Pons (tissue), 1 donor: ENCODE results near the gene SHROOM3.

Source experiments
- DNase-seq: peaks from one replicate; pipeline ENCODE4 v3.0.0-alpha.2; 2016; ENCODE audit warnings: low spot score

Gene SHROOM3

GRCh38 chr4:76494243-76494642 lies 59.2 kb downstream of the SHROOM3 start:
- DNase-seq = no peak

GRCh38 chr4:76494871-76495590 lies 60.0 kb downstream of the SHROOM3 start:
- DNase-seq = no peak

GRCh38 chr4:76498550-76498949 lies 63.5 kb downstream of the SHROOM3 start:
- DNase-seq = no peak

GRCh38 chr4:76499461-76499860 lies 64.4 kb downstream of the SHROOM3 start:
- DNase-seq = no peak

GRCh38 chr4:76502886-76503285 lies 67.9 kb downstream of the SHROOM3 start:
- DNase-seq = no peak

- DNase-seq = peak; percentile 72
These were observed 69.8 kb downstream of the SHROOM3 start for GRCh38 chr4:76504613-76505465.

- no peak for DNase-seq
These were observed 76.9 kb downstream of the SHROOM3 start for GRCh38 chr4:76511947-76512346.

- no peak for DNase-seq
These were observed 78.5 kb downstream of the SHROOM3 start for GRCh38 chr4:76513482-76513881.

GRCh38 chr4:76514087-76514486 lies 79.1 kb downstream of the SHROOM3 start:
- no peak for DNase-seq

GRCh38 chr4:76515975-76516843 lies 81.2 kb downstream of the SHROOM3 start:
- no peak for DNase-seq

GRCh38 chr4:76518241-76518640 lies 83.2 kb downstream of the SHROOM3 start:
- DNase-seq = no peak

GRCh38 chr4:76523593-76523992 lies 88.6 kb downstream of the SHROOM3 start:
- peak; percentile 24 for DNase-seq

- no peak for DNase-seq
These were observed 90.7 kb downstream of the SHROOM3 start for GRCh38 chr4:76525751-76526150.

- no peak for DNase-seq
These were observed 91.6 kb downstream of the SHROOM3 start for GRCh38 chr4:76526585-76526990.

GRCh38 chr4:76527666-76528065 lies 92.6 kb downstream of the SHROOM3 start:
- DNase-seq = no peak

GRCh38 chr4:76531597-76531996 lies 96.6 kb downstream of the SHROOM3 start:
- no peak for DNase-seq

- DNase-seq = no peak
These were observed 97.8 kb downstream of the SHROOM3 start for GRCh38 chr4:76532805-76533204.

- DNase-seq = peak; percentile 44
These were observed 98.3 kb downstream of the SHROOM3 start for GRCh38 chr4:76533314-76533713.

GRCh38 chr4:76535603-76536372 lies 100.8 kb downstream of the SHROOM3 start:
- no peak for DNase-seq

GRCh38 chr4:76536373-76536689 lies 101.3 kb downstream of the SHROOM3 start:
- DNase-seq = no peak

GRCh38 chr4:76538296-76538695 lies 103.3 kb downstream of the SHROOM3 start:
- DNase-seq = no peak

- DNase-seq = no peak
These were observed 105.0 kb downstream of the SHROOM3 start for GRCh38 chr4:76539979-76540378.
